Vagina (tissue), 2 donors: ENCODE measurements around the gene ENTREP1.

ENCODE experiments used
- CTCF ChIP-seq, 3 experiments: fragments of 450-650 bp in 2 of 3; fragments of 200-600 bp in 1 of 3; sonication (generic) in 1 of 3; IDR thresholded peaks; one replicate each; pipeline ENCODE4 v1.5.1; 2017 to 2019; ENCODE audit warnings: antibody characterized with exemption in 3 of 3, mild to moderate bottlenecking in 2 of 3, moderate library complexity in 2 of 3
- POLR2A ChIP-seq, 2 donors: fragments of 450-650 bp; IDR thresholded peaks; one replicate each; pipeline ENCODE4 v1.6.1; 2017; ENCODE audit warnings: antibody characterized with exemption in 2 of 2, mild to moderate bottlenecking in 2 of 2, moderate library complexity in 2 of 2

- TF ChIP-seq CTCF (IDR thresholded peaks at IDR 0.05) (no peak), POLR2A (IDR thresholded peaks at IDR 0.05) (no peak)
These were observed 72.6 kb downstream of the ENTREP1 start for GRCh38 chr9:69397384-69398214.
